RWPE1 (cell line): ENCODE data around the gene SNX20.

Source experiments
- CTCF ChIA-PET: fragments of 350-600 bp; sonication (Branson Sonifier 250); formaldehyde crosslinking; extraction: SDS; loops from one replicate; lab custom pipeline; 2021; lab: Yijun Ruan, JAX
- POLR2A ChIA-PET: fragments of 400-600 bp; formaldehyde crosslinking; extraction: SDS; loops from one replicate; lab custom pipeline; 2020; ENCODE audit warnings: antibody characterized with exemption; ENCODE audit not compliant: low non-redundant PET; lab: Yijun Ruan, JAX
- DNase-seq: peaks from one replicate; pipeline ENCODE4 v3.0.0; 2012; ENCODE audit warnings: low spot score
- H3K27ac ChIP-seq: fragments of 450-650 bp; 2 replicates; pipeline ENCODE4 v1.5.1; 2017
- CTCF ChIP-seq: fragments of 450-650 bp; conservative IDR thresholded peaks from 2 replicates; pipeline ENCODE4 v1.5.1; 2017; ENCODE audit warnings: low read depth, mild to moderate bottlenecking

The SNX20 gene

GRCh38 chr16:50657241-50657640, 23.9 kb downstream of the SNX20 start:
- no peak for TF ChIP-seq CTCF
- no peak overlapping the region for H3K27ac ChIP-seq
- DNase-seq: no peak
- ChIA-PET POLR2A (interaction anchor here (0.6 kb wide), 1 partner anchor 14 kb away, joined by 5 read pairs; no protein-coding TSS in a partner anchor), CTCF (interaction anchor here (0.7 to 2.5 kb wide), 3 partner anchors 8 to 120 kb away, joined by 3 to 12 read pairs (median 3); no protein-coding TSS in a partner anchor)

- no peak for DNase-seq
- no peak for TF ChIP-seq CTCF
- POLR2A ChIA-PET: no interaction called here
- no peak overlapping the region for H3K27ac ChIP-seq
- CTCF ChIA-PET: interaction anchor here (2.5 kb wide), 1 partner anchor 10 kb away, joined by 12 read pairs; no protein-coding TSS in a partner anchor
Observed at GRCh38 chr16:50655558-50656055, 25.5 kb downstream of the SNX20 start.

- no peak for DNase-seq
- H3K27ac ChIP-seq: no peak overlapping the region
- no peak for TF ChIP-seq CTCF
- CTCF ChIA-PET: interaction anchor here (0.6 kb wide), 1 partner anchor 629 kb away, joined by 6 read pairs; no protein-coding TSS in a partner anchor
- POLR2A ChIA-PET: no interaction called here
Observed at GRCh38 chr16:50653633-50654519, 27.2 kb downstream of the SNX20 start.

- DNase-seq: no peak
- ChIA-PET POLR2A (no interaction called here), CTCF (interaction anchor here (1.3 kb wide), 1 partner anchor 12 kb away, joined by 5 read pairs; no protein-coding TSS in a partner anchor)
- H3K27ac ChIP-seq: no peak overlapping the region
- no peak for TF ChIP-seq CTCF
Observed at GRCh38 chr16:50652836-50653425, 28.2 kb downstream of the SNX20 start.

GRCh38 chr16:50651835-50652438, 29.2 kb downstream of the SNX20 start:
- no peak for TF ChIP-seq CTCF
- no peak for DNase-seq
- POLR2A ChIA-PET: no interaction called here
- no peak overlapping the region for H3K27ac ChIP-seq
- CTCF ChIA-PET: interaction anchor here (1.3 kb wide), 1 partner anchor 13 kb away, joined by 5 read pairs; no protein-coding TSS in a partner anchor

- H3K27ac ChIP-seq: no peak overlapping the region
- ChIA-PET POLR2A (no interaction called here), CTCF (interaction anchor here (0.6 kb wide), 1 partner anchor 1443 kb away, joined by 3 read pairs; no protein-coding TSS in a partner anchor)
- no peak for TF ChIP-seq CTCF
- no peak for DNase-seq
Observed at GRCh38 chr16:50646345-50646744, 34.8 kb downstream of the SNX20 start.
